Tibial nerve (tissue), 4 donors: Measurements from ENCODE around the gene TM4SF20.

Source experiments
- EP300 ChIP-seq, 2 donors: sonication (generic); formaldehyde crosslinking; IDR thresholded peaks; one replicate each; pipeline ENCODE4 v1.6.1; 2017; ENCODE audit warnings: antibody characterized with exemption in 2 of 2, mild to moderate bottlenecking in 1 of 2
- POLR2A ChIP-seq, 2 donors: fragments of 450-650 bp; IDR thresholded peaks; one replicate each; pipeline ENCODE4 v1.6.1; 2017; ENCODE audit warnings: antibody characterized with exemption in 2 of 2, mild to moderate bottlenecking in 2 of 2, moderate library complexity in 2 of 2
- TF ChIP-seq, protein P1 (sequence below), 5 experiments: fragments of 200-600 bp in 3 of 5; fragments of 450-650 bp in 2 of 5; sonication (generic) in 3 of 5; IDR thresholded peaks; one replicate each; pipeline ENCODE4 v1.5.1; 2016 to 2019; ENCODE audit warnings: antibody characterized with exemption in 5 of 5, mild to moderate bottlenecking in 3 of 5, moderate library complexity in 2 of 5

GRCh38 chr2:227325839-227326195, 53.3 kb downstream of the TM4SF20 start:
- TF ChIP-seq, protein P1, sequence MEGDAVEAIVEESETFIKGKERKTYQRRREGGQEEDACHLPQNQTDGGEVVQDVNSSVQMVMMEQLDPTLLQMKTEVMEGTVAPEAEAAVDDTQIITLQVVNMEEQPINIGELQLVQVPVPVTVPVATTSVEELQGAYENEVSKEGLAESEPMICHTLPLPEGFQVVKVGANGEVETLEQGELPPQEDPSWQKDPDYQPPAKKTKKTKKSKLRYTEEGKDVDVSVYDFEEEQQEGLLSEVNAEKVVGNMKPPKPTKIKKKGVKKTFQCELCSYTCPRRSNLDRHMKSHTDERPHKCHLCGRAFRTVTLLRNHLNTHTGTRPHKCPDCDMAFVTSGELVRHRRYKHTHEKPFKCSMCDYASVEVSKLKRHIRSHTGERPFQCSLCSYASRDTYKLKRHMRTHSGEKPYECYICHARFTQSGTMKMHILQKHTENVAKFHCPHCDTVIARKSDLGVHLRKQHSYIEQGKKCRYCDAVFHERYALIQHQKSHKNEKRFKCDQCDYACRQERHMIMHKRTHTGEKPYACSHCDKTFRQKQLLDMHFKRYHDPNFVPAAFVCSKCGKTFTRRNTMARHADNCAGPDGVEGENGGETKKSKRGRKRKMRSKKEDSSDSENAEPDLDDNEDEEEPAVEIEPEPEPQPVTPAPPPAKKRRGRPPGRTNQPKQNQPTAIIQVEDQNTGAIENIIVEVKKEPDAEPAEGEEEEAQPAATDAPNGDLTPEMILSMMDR (IDR thresholded peaks at IDR 0.05), result no peak
- no peak for TF ChIP-seq POLR2A (IDR thresholded peaks at IDR 0.05)
- no peak for TF ChIP-seq EP300 (IDR thresholded peaks at IDR 0.05)
